GM13976 (cell line): ENCODE measurements around the gene MED13L.

Source experiments
- DNase-seq: peaks from one replicate; pipeline ENCODE4 v3.0.0; 2012; ENCODE audit warnings: low spot score
- in situ Hi-C: fragments of 300-500 bp; cut with MboI; formaldehyde crosslinking; loops from one replicate; pipeline ENCODE4 v1.12.0; 2022; ENCODE audit warnings: low sequenced_read_pairs, mixed read lengths, inconsistent platforms; ENCODE audit not compliant: unreplicated experiment
- TF ChIP-seq, protein P1 (sequence below): IDR thresholded peaks from 2 replicates; pipeline ENCODE4 v1.5.1; 2012; ENCODE audit warnings: borderline replicate concordance, mild to moderate bottlenecking; ENCODE audit not compliant: insufficient read depth; ENCODE audit errors: extremely low read depth, missing control alignments, control extremely low read depth

MED13L gene

DNA sequence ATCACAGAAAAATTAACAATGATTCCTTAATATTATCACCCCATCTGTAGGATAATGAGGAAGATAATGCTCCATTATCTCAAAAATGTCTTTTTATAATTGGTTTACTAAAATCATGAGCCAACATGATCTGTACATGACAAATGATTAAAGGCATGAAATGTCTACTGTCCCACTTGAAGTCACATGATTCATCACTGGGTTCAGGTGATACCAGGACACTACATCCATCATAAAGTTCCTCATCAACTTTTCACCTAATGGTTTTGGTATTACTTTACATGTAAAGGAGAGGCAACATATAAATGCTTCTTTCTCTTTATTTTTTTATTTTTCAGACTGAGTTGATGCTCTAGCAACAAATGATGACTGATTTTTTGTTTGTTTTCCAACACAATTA, 313.3 kb downstream of the MED13L start:
- DNase-seq: no peak
- in situ Hi-C loops: no loop called here
- TF ChIP-seq, protein P1, sequence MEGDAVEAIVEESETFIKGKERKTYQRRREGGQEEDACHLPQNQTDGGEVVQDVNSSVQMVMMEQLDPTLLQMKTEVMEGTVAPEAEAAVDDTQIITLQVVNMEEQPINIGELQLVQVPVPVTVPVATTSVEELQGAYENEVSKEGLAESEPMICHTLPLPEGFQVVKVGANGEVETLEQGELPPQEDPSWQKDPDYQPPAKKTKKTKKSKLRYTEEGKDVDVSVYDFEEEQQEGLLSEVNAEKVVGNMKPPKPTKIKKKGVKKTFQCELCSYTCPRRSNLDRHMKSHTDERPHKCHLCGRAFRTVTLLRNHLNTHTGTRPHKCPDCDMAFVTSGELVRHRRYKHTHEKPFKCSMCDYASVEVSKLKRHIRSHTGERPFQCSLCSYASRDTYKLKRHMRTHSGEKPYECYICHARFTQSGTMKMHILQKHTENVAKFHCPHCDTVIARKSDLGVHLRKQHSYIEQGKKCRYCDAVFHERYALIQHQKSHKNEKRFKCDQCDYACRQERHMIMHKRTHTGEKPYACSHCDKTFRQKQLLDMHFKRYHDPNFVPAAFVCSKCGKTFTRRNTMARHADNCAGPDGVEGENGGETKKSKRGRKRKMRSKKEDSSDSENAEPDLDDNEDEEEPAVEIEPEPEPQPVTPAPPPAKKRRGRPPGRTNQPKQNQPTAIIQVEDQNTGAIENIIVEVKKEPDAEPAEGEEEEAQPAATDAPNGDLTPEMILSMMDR: no peak

DNA sequence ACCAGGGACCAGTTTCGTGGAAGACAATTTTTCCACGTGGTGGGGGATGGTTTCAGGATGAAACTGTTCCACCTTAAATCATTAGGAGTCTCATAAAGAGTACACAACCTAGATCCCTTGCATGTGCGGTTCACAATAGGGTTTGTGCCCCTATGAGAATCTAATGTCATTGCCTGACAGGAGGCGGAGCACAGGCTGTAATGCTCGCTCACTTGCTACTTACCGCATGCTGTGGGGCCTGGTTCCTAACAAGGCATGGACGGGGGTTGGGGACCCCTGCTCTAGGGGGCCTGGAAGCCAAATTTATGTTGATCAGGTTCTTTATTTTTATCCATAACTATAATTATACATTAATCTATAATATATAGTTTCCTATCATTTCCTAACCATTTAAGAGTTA, 315.3 kb downstream of the MED13L start:
- TF ChIP-seq, protein P1: no peak
- no peak for DNase-seq
- in situ Hi-C loops: no loop called here

DNA sequence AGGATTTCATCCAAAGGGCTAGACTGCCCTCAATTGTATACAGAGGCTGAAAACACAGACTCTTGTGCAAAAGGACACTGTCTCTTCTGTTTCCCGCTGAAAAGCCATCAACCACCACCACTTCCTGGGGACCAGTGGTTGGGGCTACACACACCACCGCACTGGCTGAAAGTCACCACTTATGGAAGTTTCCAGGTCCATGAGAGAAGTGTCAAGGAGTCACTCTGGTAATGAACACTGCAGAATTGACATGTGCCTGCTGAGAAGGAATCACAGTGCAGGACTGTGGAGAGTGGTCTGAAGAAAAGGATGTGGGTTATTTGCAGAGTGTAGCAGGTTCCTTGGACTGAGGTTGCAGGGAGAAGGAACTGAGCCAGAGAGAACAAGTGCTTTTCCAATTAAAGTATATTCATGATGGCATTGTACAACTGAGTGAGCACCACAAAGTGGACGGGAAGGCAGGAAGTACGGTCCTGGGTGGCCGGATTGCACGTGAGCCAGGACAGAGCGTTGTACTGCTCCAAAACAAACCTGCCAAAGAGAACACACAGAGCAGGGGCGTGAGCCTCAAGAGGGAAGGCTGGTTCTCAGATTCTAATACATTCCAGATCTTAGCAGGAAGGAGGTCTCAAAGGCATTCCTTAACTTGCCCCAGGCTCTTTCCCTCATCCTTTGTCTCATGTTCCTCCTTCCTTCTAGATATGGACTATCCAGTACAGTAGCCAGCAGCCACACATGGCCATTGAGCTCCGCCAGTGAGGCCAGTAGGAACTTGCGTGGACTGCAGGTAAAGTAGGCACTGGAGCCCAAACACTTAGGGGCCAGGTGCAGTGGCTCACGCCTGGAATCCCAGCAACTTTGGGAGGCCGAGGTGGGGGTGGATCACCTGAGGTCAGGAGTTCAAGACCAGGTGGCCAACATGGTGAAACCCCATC, 316.4 kb downstream of the MED13L start:
- in situ Hi-C loops: no loop called here
- DNase-seq: no peak
- TF ChIP-seq, protein P1: no peak

DNA sequence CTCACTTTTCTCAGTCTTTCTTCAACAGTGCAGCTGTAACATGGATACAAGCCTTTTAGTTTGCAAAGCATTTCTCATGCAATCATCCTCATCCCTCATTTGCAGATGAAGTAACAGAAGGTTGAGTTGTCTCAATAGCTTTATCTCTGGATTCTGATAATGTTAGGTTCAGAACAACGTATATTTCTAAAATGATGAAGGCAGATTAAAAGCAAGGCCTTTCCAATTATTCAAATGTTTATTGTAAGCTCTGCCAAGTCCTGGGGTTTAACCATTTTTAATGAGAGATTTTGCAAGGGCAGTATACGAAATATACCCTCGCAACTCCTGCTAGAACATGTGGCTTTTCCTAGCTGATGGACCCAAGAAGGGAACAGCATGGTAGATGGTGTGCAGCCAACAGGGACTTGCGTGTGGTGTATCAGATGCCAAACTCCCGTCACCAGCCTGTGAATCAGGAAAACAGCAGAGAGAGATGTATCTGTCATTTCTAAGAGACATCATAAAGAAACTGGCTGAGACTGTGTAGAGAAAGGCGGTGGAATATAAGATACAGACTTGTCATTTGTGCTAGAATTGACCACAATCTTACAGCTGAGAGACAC, 319.7 kb downstream of the MED13L start:
- no peak for DNase-seq
- TF ChIP-seq, protein P1: no peak
- in situ Hi-C loops: no loop called here

DNA sequence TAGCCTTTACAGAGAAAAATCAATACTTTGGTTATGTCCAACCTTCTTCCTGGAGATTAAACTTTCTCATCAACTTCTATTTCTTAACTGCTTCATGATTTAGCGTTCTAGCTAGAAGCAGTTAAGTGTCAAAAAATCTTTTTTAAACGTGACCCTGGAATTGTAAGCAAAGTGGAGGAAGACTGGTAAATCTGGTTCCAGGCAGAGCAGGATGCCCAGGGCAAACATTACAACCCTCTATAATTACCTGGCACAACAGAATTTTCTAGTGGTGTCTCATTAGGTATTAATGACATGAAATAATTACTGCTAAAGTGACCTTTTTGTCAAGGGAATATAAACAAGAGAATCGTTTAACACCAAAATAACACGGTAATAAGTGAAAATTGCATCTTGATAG, 320.8 kb downstream of the MED13L start:
- TF ChIP-seq, protein P1: no peak
- in situ Hi-C loops: no loop called here
- no peak for DNase-seq

DNA sequence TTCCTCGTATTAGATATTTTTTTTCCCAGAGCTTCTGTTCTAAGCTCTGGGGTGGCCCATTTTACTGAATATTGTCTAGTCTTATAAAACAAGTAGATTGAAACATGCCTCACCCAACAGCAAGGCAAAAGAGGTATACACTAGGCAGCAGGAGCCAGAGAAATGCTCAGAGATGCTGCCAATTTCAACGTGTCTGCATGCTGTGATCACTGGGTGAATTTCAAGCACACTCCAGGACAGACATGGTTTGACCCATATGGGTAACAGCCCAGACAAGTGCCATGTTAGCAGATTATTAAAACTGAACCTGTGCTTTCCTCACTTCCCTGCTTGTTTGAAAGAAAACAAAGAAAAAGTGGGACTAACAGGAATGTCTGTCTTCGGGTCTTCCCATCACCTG, 321.3 kb downstream of the MED13L start:
- TF ChIP-seq, protein P1: no peak
- in situ Hi-C loops: no loop called here
- DNase-seq: no peak

DNA sequence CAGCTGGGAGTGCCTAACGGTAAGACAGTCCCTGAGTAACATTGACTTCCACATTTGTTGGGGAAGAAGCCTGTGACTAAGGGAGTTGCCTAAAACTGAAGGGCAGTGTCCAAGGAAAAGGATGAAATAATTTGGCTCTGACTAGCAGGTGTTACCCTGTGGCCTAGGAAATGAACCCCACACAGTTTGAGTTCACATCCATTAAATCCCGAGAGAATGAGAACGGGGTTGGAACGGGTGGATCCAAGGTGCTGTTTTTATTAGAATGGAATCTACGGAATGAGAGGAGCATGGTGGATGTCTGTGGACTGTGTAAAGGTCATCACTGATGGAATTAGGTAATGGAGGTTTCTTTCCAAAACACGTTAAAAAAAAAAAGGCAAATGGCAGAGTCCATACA, 324.0 kb downstream of the MED13L start:
- TF ChIP-seq, protein P1: no peak
- no peak for DNase-seq
- in situ Hi-C loops: no loop called here
